ENCODE data around the gene SORCS2. TPM values are rescaled to one million over a fixed set of nuclear protein-coding genes. Genes with fewer than 3 reads are reported as not detected.

The SORCS2 gene
- total RNA-seq, 6 experiments from 2014 or later = 0.18 to 6.2 (median 3.1) TPM

DNA sequence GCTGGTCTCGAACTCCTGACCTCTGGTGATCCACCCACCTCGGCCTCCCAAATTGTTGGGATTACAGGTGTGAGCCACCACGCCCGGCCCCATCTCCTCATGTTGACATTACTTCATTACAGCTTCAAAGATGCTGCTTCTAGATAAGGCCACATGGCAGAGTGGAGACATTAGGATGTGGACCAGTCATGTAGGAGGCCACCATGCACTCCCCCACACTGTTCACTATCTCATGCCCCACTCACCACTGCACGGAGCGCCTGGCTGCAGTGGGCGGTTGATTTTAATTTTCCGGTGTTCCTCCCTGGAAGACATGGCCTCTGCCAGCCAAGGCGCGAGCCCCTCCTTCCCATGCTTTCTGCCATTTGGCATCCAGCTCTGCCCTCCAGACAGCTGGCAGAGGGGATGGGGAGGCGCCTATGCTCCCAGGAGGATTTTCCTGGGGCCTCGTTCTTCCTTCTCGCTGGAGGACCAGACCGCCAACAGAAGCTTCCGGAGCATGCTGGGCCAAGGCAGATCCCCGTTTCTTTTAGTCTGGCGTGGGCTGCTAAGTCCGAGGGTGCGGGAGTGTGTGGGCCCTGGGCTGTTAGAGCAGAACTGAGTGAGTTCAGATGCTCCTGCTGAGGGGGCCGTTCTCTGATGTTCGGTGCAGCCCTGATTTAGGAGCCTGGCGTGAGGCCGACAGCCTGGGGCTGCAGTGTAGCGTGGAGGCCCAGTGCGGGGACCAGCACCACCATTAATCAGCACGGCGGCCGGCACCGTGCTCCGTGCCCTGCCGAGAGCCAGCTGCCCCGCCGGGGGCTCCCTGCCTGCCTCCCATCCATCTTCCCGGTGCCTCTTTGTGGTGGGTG, 93.1 kb downstream of the SORCS2 start:
- no peaks in the 10 kb centered on the region for H3K27me3 ChIP-seq
- no peak for TF ChIP-seq POLR2A (IDR thresholded peaks at IDR 0.05)
- TF ChIP-seq, protein P1, sequence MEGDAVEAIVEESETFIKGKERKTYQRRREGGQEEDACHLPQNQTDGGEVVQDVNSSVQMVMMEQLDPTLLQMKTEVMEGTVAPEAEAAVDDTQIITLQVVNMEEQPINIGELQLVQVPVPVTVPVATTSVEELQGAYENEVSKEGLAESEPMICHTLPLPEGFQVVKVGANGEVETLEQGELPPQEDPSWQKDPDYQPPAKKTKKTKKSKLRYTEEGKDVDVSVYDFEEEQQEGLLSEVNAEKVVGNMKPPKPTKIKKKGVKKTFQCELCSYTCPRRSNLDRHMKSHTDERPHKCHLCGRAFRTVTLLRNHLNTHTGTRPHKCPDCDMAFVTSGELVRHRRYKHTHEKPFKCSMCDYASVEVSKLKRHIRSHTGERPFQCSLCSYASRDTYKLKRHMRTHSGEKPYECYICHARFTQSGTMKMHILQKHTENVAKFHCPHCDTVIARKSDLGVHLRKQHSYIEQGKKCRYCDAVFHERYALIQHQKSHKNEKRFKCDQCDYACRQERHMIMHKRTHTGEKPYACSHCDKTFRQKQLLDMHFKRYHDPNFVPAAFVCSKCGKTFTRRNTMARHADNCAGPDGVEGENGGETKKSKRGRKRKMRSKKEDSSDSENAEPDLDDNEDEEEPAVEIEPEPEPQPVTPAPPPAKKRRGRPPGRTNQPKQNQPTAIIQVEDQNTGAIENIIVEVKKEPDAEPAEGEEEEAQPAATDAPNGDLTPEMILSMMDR (IDR thresholded peaks at IDR 0.05) = no peak
- ATAC-seq = no peak
- H3K4me1 ChIP-seq = peaks cover 0 to 5% (median 0%) of the 10 kb centered on the region in 4 donors
- H3K27ac ChIP-seq = no peak overlapping the region
- WGBS (ENCODE audit: insufficient coverage, low coverage, low lambda C conversion rate, missing lambda C conversion rate) = 86% methylated on average over 11 of the region's 34 CpGs
- no peak for DNase-seq
- H3K36me3 ChIP-seq = no peaks in the 10 kb centered on the region
- no peak overlapping the region for H3K4me3 ChIP-seq
- intact Hi-C loops (cut with DNase I) = no loop called here
- no peaks in the 10 kb centered on the region for H3K9me3 ChIP-seq

DNA sequence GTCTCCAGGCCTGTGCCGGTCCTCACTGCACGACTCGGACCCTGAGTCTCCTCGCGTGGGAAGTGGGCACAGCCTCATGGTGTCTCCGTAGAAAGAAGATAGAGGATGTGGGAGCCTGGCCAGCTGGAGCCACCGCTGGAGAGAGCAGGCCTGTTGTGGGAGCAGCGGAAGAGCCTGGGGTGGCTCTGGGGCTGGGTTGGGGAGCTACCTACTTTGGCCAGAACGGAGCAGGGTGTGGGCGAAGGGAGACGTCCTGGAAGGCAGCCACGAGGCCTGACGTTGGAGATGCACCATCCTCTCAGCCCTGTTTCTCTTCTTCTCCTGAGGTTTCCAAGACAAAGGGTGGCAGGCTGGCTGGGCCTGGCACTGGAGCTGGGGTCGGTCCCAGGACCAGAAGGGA, 93.8 kb downstream of the SORCS2 start:
- no peaks in the 10 kb centered on the region for H3K27me3 ChIP-seq
- H3K4me1 ChIP-seq = peaks cover 0 to 5% (median 0%) of the 10 kb centered on the region in 4 donors
- H3K36me3 ChIP-seq = no peaks in the 10 kb centered on the region
- no peak overlapping the region for H3K27ac ChIP-seq
- DNase-seq = no peak
- no peak overlapping the region for H3K4me3 ChIP-seq
- WGBS (ENCODE audit: insufficient coverage, low coverage, low lambda C conversion rate, missing lambda C conversion rate) = 80% methylated on average over 1 of the region's 14 CpGs
- no peak for ATAC-seq
- intact Hi-C loops (cut with DNase I) = no loop called here
- no peak for TF ChIP-seq POLR2A (IDR thresholded peaks at IDR 0.05)
- TF ChIP-seq, protein P1 (IDR thresholded peaks at IDR 0.05) = no peak
- H3K9me3 ChIP-seq = no peaks in the 10 kb centered on the region

DNA sequence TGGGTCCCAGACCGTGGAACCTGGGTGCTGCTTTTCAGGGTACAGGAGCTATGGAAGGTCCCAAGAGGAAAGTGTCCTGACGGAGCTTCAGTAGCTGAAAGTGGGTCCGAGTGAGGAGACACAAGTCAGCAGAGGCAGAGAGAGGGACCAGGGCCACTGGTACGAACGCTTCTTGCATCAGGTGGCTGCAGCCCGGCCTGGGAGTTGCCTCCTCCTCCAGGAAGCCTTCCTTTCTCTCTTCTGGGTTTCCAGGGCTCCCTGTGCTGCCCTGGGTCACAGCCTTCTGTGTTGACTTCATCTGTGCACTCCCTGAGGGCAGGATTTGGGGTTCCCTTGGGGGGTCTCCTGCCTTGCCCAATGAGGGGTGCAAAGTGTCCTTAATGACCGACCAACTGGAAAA, 94.5 kb downstream of the SORCS2 start:
- WGBS (ENCODE audit: insufficient coverage, low coverage, low lambda C conversion rate, missing lambda C conversion rate) = no CpG with 5 or more reads among the region's 7 CpGs
- H3K9me3 ChIP-seq = no peaks in the 10 kb centered on the region
- H3K36me3 ChIP-seq = no peaks in the 10 kb centered on the region
- no peak overlapping the region for H3K27ac ChIP-seq
- TF ChIP-seq POLR2A (IDR thresholded peaks at IDR 0.05) = no peak
- TF ChIP-seq, protein P1 (IDR thresholded peaks at IDR 0.05) = no peak
- H3K4me3 ChIP-seq = no peak overlapping the region
- peaks cover 0 to 5% (median 0%) of the 10 kb centered on the region in 4 donors for H3K4me1 ChIP-seq
- ATAC-seq (no peak), DNase-seq (no peak)
- H3K27me3 ChIP-seq = no peaks in the 10 kb centered on the region
- intact Hi-C loops (cut with DNase I) = no loop called here

DNA sequence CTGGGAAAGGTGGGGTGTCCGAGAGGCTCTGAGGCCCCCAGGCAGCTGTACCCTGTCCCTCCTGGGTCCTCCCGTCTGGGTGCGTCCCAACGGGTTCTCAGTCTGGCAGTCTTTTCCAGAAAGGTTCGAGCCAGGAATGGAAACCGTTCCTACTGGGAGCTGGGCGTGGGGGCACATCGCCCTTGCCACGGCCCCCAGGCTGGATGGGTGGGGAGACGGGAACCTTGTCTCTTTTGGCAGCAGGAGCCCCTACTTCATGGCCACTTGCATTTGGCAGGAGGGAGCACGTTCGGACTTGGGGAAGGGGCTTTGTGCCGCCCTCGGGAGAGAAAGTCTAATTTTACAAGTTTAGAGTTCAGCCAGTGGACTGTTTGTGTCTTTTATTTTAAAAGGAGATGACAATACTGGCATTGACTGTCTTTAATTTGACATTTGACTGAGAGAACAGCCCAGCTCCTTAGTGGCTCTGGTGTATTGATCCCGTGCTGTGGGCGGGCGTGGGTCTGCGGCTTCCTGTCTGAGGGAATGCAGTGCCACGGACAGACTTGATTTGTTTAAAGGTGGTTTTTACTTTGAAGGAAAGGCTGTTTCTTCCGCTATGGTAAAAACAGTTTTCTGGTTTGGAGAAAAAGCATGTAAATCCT, 95.1 kb downstream of the SORCS2 start:
- Histone ChIP-seq H3K36me3 (no peaks in the 10 kb centered on the region), H3K4me1 (peaks cover 0 to 5% (median 0%) of the 10 kb centered on the region in 4 donors), H3K27ac (no peak overlapping the region), H3K4me3 (no peak overlapping the region), H3K9me3 (no peaks in the 10 kb centered on the region), H3K27me3 (no peaks in the 10 kb centered on the region)
- TF ChIP-seq, protein P1 (IDR thresholded peaks at IDR 0.05) = no peak
- no peak for TF ChIP-seq POLR2A (IDR thresholded peaks at IDR 0.05)
- DNase-seq = no peak
- intact Hi-C loops (cut with DNase I) = no loop called here
- no peak for ATAC-seq
- 84% methylated on average over 15 of the region's 20 CpGs for WGBS (ENCODE audit: insufficient coverage, low coverage, low lambda C conversion rate, missing lambda C conversion rate)

Data from right lobe of liver (tissue), 6 donors.